Fibroblast of skin of left biceps (primary cell): ENCODE measurements around the gene TSHZ2.
"Not testable (repeated sequence)": the region's sequence is repeated elsewhere in the genome, so short reads cannot be mapped to it uniquely, and the experiment has no call there.

Experiments
- DNase-seq, 2 experiments: peaks; one replicate each; pipeline ENCODE4 v3.0.0-alpha.2; 2013; ENCODE audit warnings: low read depth in 2 of 2

TSHZ2 gene

DNA sequence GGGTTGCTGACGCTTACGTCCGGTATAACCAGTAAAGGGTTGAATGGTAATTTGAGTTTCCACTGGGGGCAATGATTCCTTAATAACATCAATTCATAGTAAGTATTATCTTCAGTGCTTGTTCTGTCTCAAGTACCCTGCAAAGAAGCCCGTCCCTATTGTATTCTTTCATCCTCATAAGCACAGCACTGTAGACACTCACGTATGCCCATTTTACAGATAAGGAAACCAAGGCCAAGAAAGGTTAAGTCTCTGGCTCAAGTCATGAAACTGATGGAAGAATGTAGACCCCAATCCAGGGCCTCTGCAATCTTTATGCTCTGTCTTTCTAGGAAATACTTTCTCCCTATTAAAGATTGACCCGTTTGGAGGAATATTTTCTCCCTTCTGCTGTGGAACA lies 370.3 kb downstream of the TSHZ2 start:
- no peak for DNase-seq

DNA sequence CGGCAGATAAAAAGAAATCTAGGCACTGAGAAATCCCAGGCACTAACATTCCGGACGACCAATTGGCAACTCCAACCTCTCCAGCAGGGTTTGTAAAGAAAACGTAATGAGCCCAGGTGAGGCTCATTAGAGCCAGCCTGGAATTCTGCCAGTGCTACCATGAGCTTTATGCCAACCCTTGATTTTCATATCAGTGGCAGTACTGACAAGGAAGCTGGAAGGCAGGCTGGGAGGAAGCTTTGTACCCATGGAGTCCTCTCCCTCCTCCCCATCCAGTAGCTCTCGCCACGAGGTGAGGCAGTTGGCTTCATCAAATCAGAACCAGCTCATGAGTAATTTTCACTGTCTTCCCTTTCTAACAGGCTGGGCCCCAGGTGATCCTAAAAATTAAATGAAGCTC lies 371.3 kb downstream of the TSHZ2 start:
- DNase-seq: no peak

DNA sequence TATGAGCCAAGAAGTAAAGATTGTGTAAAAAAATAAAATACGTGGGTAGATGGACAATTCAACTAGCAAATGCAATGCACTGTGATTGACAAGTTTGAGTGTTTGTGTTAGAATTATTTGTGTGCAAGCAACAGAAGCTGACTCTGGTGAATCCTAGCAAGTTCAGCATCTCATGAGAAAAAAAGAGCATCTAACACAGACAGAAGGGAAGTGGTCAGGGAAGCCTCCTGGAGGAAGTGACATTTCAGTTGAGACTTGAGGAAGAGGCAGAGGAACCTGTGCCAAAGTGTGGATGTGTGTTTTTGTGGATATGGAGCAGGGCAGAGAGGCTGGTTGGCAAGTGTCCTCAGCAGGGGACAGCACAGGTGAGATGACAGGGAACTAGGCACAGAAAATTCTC lies 372.7 kb downstream of the TSHZ2 start:
- no peak for DNase-seq

DNA sequence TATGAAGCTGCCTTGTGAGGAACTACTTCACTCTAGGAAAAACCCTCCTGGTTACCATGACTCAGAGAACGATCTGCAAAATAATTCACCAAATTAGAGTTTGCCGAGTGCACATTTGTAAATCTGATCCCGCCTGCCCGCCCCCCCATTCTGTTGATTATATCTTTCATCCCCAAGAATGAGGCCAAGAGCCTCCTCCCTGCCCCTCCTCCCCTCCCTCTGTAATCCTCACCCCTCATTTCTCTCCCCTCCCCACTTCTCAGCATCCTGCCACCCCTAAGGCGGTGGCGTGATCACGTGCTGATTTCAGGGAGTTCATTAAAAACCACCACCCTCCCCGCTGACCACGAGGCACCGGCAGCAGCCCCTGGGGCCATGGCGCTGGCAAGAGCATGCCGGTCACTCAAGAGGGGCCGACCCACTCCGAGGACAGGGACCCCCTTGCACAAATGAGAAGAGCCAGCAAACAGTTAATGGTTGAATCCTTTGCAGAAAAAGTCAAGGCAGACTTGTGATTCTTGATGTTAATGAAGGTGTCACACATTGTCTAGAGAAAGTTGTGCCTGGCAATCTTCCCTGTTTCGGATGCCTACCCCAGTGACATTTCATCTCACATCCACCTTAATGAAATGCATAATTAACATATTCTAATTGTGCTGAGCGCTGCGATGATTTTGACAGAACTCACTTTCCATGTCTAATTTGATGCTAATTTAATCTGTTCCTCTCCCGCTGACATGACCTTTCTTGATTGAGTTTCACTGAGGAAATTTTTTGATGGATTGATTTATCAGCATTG lies 373.6 kb downstream of the TSHZ2 start:
- DNase-seq: no peak

GRCh38 chr20:53346335-53346648 lies 374.1 kb downstream of the TSHZ2 start:
- DNase-seq: no peak

DNA sequence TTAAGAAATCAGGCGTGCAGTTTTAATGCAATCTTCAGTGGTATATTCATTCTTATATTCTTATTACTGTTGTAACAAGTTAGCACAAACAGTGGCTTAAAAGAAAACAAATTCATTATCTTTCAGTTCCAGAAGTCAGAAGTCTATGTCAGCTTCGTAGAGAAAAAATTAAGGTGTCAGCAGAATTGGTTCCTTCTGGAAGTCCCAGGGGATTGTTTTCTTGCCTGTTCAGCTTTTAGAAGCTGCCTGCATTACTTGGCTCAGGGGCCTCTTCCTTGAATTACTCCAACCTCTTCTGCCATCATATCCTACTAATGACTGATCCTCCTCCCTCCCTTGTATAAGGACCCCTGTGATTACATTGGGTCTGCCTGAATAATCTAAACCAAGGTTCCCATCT lies 377.6 kb downstream of the TSHZ2 start:
- no peak for DNase-seq

- DNase-seq: no peak
These were observed 380.7 kb downstream of the TSHZ2 start for GRCh38 chr20:53352727-53353440.

DNA sequence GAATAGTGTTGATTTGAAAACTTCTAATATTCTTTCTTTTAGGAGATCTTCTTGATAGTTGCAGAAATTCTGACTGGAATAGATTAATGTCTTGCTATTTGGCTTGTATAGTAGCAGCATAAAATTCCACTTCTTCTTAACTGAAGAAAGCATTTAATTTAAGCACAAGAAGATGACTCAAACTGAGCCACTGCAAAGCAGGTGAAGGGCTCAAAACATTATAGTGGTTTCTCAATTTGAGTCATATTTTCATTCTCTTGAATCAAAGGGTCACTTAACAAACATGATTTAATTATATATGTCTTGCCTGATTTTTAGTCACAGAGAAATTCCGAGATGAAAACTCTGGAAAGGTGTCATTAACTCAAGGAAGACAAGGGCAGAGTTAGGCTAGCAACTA lies 382.2 kb downstream of the TSHZ2 start:
- DNase-seq: no peak

- no peak for DNase-seq
These were observed 383.6 kb downstream of the TSHZ2 start for GRCh38 chr20:53355790-53356189.

- no peak for DNase-seq
These were observed 387.3 kb downstream of the TSHZ2 start for GRCh38 chr20:53359425-53359824.

DNA sequence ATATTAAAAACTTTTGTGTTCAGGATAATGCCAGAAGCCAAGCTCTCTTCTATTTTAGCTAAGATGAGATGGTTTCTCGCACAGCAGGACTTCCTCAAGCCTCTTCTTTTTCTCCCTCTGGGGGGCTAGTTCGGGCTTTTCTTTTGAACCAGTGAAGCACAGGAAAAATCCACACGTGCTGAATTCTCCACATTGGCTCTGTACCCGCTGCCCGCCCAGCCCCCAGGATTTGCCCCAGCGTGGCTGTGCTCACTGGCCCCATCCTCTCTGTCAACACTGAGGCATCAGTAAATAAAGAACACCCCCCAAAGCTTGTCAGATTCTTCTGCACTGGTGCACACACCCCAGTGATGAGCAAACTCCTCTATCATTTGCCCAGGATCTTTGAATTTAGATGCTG lies 388.7 kb downstream of the TSHZ2 start:
- no peak for DNase-seq

DNA sequence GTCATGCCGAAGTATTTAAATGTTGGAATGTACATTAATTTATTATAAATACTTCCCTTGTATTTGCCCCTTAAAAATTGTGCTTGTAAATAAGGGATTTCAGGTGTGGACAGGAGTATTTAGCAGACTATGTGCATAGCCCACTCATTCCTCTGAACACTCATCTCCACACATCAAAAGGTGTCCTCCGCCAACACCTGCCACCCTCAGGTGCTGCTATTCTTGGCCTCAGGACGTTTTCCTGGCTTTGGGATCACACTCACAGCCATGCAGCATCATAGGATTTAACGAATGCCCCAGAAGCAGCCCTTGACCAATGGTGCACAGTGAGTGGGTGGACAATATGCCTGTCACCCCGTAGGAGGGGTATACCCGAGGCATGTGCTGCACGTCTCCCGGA lies 390.6 kb downstream of the TSHZ2 start:
- DNase-seq: no peak

DNA sequence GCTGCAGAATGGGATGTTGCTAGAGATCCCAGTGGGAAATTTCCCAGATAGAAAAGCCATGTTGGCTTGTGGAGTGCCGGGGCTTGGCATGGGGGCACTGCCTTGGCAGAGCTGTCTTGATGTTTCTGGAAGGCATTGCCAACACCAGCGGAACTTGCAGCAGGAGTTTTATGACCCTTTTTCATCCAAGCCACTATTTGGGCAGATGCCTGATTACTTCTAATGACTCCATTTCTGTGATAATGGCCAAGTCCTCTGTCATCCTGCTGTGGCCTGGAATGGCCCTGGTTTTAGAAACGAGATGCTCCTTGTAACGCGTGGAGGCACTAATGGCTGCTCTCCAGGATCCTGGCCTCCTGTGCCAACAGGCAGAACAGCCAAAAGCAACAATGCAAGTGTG lies 392.5 kb downstream of the TSHZ2 start:
- no peak for DNase-seq

DNA sequence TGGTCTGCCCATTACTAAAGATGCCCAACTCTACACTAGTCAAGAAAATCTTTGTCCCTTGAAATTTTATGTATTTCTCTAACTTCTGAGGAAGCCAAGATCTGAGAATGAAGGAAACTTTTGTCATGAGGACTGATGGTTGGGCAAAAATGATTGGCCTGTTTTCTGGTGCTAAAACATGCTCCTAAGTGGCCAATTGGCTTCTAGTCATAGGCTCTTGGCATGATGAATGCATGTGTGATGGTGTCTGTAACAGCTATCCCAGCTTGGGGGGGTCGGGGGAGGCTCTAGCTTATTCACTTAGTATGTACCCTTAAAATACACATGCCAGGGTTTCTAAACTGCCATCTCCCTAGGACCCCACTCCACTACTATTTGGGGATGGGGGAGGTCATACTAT lies 392.9 kb downstream of the TSHZ2 start:
- DNase-seq: no peak

GRCh38 chr20:53365539-53366075 lies 393.4 kb downstream of the TSHZ2 start:
- DNase-seq: no peak

DNA sequence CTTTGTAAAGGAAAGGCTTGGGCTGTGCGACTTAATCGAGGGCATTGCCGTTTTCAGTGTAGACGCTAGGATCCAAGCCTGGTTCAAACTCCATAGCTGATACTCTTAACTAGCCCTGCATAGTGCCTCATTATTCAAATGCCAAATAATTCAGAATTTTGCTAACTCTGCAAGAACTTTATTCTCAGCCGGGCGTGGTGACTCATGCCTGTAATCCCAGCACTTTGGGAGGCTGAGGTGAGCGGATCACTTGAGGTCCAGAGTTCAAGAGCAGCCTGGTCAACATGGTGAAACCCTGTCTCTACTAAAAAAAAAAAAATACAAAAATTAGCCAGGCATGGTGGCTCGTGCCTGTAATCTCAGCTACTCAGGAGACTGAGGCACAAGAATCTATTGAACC lies 394.8 kb downstream of the TSHZ2 start:
- DNase-seq: not testable (repeated sequence)

GRCh38 chr20:53369871-53370270 lies 397.7 kb downstream of the TSHZ2 start:
- no peak for DNase-seq

- no peak for DNase-seq
These were observed 398.3 kb downstream of the TSHZ2 start for GRCh38 chr20:53370345-53370961.

DNA sequence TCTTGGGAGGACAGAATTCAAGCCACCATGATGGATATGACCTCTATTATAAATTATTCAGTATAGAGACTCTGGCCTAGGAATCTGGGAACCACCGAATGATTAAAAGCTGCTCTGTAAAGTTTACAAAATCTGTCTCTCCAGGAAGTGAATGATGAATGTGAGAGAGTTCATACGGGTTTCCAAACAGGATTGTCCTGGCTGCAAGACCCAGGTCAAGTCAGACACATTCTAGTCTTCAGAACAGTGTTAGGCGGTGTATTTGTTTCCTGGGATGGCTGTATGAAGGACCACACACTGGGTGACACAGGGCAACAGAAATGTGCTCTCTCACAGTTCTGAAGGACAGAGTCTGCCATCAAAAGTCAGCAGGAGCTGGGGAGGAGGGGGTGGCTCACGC lies 399.1 kb downstream of the TSHZ2 start:
- DNase-seq: no peak

DNA sequence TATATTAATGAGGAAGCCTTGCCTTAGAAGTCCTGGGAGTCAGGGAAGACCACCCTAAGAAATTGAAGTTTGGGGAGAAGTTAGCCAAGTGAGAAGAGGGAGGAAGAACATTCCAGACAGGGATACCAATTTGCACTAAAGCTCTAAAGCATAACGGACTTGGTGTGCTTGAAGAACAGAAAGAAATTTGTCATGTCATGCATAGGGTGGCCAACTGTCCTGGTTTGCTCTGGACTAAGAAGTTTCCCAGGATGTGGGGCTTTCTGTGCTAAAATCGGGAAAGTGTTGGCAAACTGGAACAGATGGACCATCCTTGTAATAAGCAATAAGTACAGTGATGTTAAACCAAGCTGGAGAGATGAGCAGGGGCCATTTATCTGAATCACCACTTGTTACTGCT lies 403.9 kb downstream of the TSHZ2 start:
- DNase-seq: no peak

DNA sequence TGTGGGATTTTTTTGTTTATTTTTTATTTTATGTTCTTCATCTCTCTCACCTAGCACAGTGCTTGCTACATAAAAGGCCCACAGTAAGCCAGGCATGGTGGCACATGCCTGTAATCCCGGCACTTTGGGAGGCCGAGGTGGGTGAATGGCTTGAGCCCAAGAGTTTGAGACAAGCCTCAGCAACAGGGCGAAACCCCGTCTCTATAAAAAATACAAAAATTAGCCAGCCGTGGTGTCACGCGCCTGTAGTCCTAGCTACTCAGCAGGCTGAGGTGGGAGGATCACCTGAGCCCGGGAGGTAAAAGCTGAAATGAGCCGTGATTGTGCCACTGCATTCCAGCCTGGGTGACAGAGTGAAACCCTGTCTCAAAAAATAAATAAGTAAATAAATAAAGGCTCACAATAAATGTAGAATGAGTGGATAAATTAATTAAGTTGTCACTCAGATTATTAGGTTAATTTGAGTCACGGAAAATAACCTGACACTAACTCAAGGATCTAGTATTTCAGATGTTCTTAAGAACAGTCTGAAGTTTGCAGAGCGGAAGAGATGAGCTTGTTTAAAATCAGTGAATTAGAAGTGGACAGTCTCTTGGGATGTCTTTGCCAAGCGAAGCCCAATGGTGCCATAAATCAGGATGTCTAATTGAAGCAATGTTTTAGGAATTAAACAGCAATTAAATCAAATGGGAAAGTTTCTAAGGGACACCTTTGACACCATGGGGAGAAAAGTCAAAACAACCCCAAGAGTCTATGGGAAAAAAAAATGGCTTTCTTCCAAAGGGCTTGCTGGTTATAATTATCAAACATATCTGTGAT lies 407.1 kb downstream of the TSHZ2 start:
- DNase-seq: no peak

GRCh38 chr20:53379833-53380120 lies 407.6 kb downstream of the TSHZ2 start:
- no peak for DNase-seq
